ENCODE measurements around the gene AGBL4.

The AGBL4 gene

GRCh38 chr1:48940962-48941732, 1082.6 kb downstream of the AGBL4 start:
- no peak for DNase-seq (ENCODE audit: extremely low read depth, low read depth)
- no peak overlapping the region for H3K4me3 ChIP-seq (replicated peaks; ENCODE audit: low read depth, low read length)
- TF ChIP-seq CTCF (IDR thresholded peaks at IDR 0.05; ENCODE audit: low read depth, low read length, missing control alignments), result no peak

- DNase-seq (ENCODE audit: extremely low read depth, low read depth), result no peak
- no peak for TF ChIP-seq CTCF (IDR thresholded peaks at IDR 0.05; ENCODE audit: low read depth, low read length, missing control alignments)
- no peak overlapping the region for H3K4me3 ChIP-seq (replicated peaks; ENCODE audit: low read depth, low read length)
Observed at GRCh38 chr1:48940354-48940753, 1083.4 kb downstream of the AGBL4 start.

- H3K4me3 ChIP-seq (replicated peaks; ENCODE audit: low read depth, low read length), result no peak overlapping the region
- TF ChIP-seq CTCF (IDR thresholded peaks at IDR 0.05; ENCODE audit: low read depth, low read length, missing control alignments), result no peak
- no peak for DNase-seq (ENCODE audit: extremely low read depth, low read depth)
Observed at GRCh38 chr1:48939828-48940227, 1083.9 kb downstream of the AGBL4 start.

- no peak for DNase-seq (ENCODE audit: extremely low read depth, low read depth)
- TF ChIP-seq CTCF (IDR thresholded peaks at IDR 0.05; ENCODE audit: low read depth, low read length, missing control alignments), result no peak
- no peak overlapping the region for H3K4me3 ChIP-seq (replicated peaks; ENCODE audit: low read depth, low read length)
Observed at GRCh38 chr1:48939042-48939441, 1084.7 kb downstream of the AGBL4 start.

GRCh38 chr1:48937732-48938131, 1086.0 kb downstream of the AGBL4 start:
- no peak for TF ChIP-seq CTCF (IDR thresholded peaks at IDR 0.05; ENCODE audit: low read depth, low read length, missing control alignments)
- no peak for DNase-seq (ENCODE audit: extremely low read depth, low read depth)
- H3K4me3 ChIP-seq (replicated peaks; ENCODE audit: low read depth, low read length), result no peak overlapping the region

GRCh38 chr1:48936436-48936835, 1087.3 kb downstream of the AGBL4 start:
- no peak overlapping the region for H3K4me3 ChIP-seq (replicated peaks; ENCODE audit: low read depth, low read length)
- DNase-seq (ENCODE audit: extremely low read depth, low read depth), result no peak
- no peak for TF ChIP-seq CTCF (IDR thresholded peaks at IDR 0.05; ENCODE audit: low read depth, low read length, missing control alignments)

- H3K4me3 ChIP-seq (replicated peaks; ENCODE audit: low read depth, low read length), result no peak overlapping the region
- no peak for TF ChIP-seq CTCF (IDR thresholded peaks at IDR 0.05; ENCODE audit: low read depth, low read length, missing control alignments)
- no peak for DNase-seq (ENCODE audit: extremely low read depth, low read depth)
Observed at GRCh38 chr1:48932366-48932765, 1091.4 kb downstream of the AGBL4 start.
